DND-41 (cell line): Measurements from ENCODE around the gene CETN3.

Source experiments
- CTCF ChIP-seq: IDR thresholded peaks from 2 replicates; pipeline ENCODE4 v1.5.1; 2012; ENCODE audit warnings: borderline replicate concordance, low read length, moderate library complexity, mild to moderate bottlenecking; ENCODE audit not compliant: poor library complexity, severe bottlenecking; ENCODE audit errors: extremely low read depth
- EZH2 ChIP-seq: IDR thresholded peaks from 3 replicates; pipeline ENCODE4 v1.6.1; 2012; ENCODE audit warnings: borderline replicate concordance, low read depth, mild to moderate bottlenecking, moderate library complexity, low read length, inconsistent platforms; ENCODE audit not compliant: severe bottlenecking

- TF ChIP-seq CTCF (no peak), EZH2 (no peak)
Measured at GRCh38 chr5:90381213-90381929, 28.2 kb downstream of the CETN3 start.
